ENCODE data around the gene SERTAD4. TPM values are rescaled to one million over a fixed set of nuclear protein-coding genes. Genes with fewer than 3 reads are reported as not detected.

SERTAD4 gene
- total RNA-seq, 2 donors from 2014 or later: 1.0 TPM; not detected in 1

DNA sequence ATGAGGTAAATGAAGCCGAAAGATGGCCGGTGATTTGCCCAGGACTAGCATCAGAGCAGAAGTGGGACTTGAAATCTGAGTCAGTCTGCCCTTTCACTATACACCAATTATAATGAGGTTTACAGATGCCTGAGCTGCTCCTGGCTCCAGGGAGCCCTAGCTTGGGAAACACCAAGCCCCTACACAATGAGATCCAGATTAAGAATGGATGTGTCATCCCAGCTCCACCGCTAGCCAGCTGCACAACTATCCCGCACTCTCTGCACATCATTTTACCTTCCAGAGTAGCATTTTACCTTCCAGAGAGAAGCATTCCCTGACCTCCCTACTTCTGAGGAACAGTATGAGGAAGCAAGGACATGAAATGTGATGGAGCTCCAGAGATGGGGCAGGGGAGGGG, 27.0 kb downstream of the SERTAD4 start:
- H3K27me3 ChIP-seq: no peaks in the 10 kb centered on the region
- no peaks in the 10 kb centered on the region for H3K9me3 ChIP-seq
- intact Hi-C loops (cut with DNase I): no loop called here
- ATAC-seq: no peak
- no peak for DNase-seq
- no peak for TF ChIP-seq POLR2A (IDR thresholded peaks at IDR 0.05)
- TF ChIP-seq, protein P1, sequence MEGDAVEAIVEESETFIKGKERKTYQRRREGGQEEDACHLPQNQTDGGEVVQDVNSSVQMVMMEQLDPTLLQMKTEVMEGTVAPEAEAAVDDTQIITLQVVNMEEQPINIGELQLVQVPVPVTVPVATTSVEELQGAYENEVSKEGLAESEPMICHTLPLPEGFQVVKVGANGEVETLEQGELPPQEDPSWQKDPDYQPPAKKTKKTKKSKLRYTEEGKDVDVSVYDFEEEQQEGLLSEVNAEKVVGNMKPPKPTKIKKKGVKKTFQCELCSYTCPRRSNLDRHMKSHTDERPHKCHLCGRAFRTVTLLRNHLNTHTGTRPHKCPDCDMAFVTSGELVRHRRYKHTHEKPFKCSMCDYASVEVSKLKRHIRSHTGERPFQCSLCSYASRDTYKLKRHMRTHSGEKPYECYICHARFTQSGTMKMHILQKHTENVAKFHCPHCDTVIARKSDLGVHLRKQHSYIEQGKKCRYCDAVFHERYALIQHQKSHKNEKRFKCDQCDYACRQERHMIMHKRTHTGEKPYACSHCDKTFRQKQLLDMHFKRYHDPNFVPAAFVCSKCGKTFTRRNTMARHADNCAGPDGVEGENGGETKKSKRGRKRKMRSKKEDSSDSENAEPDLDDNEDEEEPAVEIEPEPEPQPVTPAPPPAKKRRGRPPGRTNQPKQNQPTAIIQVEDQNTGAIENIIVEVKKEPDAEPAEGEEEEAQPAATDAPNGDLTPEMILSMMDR (IDR thresholded peaks at IDR 0.05): no peak
- no peak overlapping the region for H3K4me3 ChIP-seq
- peaks cover 4% of the 10 kb centered on the region for H3K4me1 ChIP-seq
- H3K27ac ChIP-seq: no peak overlapping the region
- no peaks in the 10 kb centered on the region for H3K36me3 ChIP-seq (replicated peaks in 1 of 2; ENCODE audit: insufficient read depth in 1 of 2, low read depth in 2 of 2)
- WGBS, 2 donors: 66 to 70% methylated on average over 4 of the region's 4 CpGs

GRCh38 chr1:210260096-210260495, 27.5 kb downstream of the SERTAD4 start:
- H3K36me3 ChIP-seq (replicated peaks in 1 of 2; ENCODE audit: insufficient read depth in 1 of 2, low read depth in 2 of 2): no peaks in the 10 kb centered on the region
- no peaks in the 10 kb centered on the region for H3K27me3 ChIP-seq
- no peak overlapping the region for H3K4me3 ChIP-seq
- no peak for DNase-seq
- TF ChIP-seq, protein P1 (IDR thresholded peaks at IDR 0.05): no peak
- ATAC-seq: no peak
- H3K4me1 ChIP-seq: peaks cover 4% of the 10 kb centered on the region
- H3K27ac ChIP-seq: no peak overlapping the region
- intact Hi-C loops (cut with DNase I): no loop called here
- H3K9me3 ChIP-seq: no peaks in the 10 kb centered on the region
- WGBS, 2 donors: 60 to 76% methylated on average over 4 of the region's 4 CpGs

DNA sequence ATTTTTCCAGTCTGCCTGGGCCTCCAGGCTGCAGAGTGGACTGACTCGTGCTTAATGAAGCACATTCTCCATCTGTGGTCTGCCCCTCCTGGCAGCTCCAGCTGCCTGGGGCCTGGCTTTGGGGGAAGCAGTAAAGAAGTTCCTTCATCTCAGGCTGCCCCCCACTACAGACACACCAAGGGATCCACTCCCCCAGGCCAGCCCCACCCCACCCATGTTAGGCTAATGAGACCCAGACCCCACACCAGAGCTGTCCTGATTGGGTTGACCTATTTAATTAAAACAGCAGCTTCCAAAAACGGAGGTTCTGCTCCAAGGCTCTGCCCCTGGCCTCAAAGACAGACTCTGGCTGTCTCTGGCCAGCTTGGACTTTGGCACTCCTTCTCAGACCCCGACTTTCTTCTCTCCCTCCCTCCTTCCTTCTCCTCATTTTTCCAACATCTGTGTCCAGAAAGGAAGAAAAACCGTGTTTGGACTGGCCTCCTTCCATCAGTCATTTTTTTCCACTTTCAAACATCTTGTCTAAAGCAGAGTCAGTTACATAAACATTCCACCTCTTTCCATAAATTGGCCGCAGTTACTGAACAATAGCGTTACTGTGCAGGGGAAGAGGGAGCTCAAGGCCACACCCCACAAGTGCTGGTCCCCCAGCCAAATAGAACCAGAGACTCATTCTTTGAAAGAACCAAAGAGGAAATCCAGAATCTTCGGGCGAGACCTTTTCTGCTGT, 29.7 kb downstream of the SERTAD4 start:
- H3K4me3 ChIP-seq: no peak overlapping the region
- no peak for ATAC-seq
- peaks cover 10% of the 10 kb centered on the region for H3K4me1 ChIP-seq
- intact Hi-C loops (cut with DNase I): no loop called here
- H3K27ac ChIP-seq: no peak overlapping the region
- H3K27me3 ChIP-seq: no peaks in the 10 kb centered on the region
- no peak for DNase-seq
- no peaks in the 10 kb centered on the region for H3K9me3 ChIP-seq
- WGBS, 2 donors: 20 to 21% methylated on average over 8 of the region's 8 CpGs
- no peaks in the 10 kb centered on the region for H3K36me3 ChIP-seq (replicated peaks in 1 of 2; ENCODE audit: insufficient read depth in 1 of 2, low read depth in 2 of 2)
- TF ChIP-seq, protein P1 (IDR thresholded peaks at IDR 0.05): no peak
- no peak for TF ChIP-seq POLR2A (IDR thresholded peaks at IDR 0.05)

DNA sequence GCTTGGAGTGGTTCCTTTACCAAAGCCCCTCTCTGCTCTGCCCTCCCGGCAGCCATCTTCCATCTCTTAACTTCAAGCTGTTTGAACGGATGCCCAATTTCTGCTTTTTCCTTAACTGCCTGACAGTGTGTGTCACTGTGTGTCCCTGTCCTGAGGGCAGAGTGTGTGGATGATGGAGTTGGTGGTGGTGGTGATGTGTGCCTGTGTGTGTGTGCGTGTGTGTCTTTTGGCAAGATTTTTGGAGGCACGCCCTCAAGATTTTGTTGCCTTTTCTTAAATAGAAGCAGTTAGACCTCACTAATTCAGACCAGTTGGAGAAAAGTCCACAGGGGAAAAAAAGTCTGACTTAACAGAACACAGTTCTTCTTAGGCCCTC, 30.3 kb downstream of the SERTAD4 start:
- Histone ChIP-seq H3K4me1 (peaks cover 10% of the 10 kb centered on the region), H3K36me3 (replicated peaks in 1 of 2; ENCODE audit: insufficient read depth in 1 of 2, low read depth in 2 of 2) (no peaks in the 10 kb centered on the region), H3K27me3 (no peaks in the 10 kb centered on the region), H3K4me3 (no peak overlapping the region), H3K9me3 (no peaks in the 10 kb centered on the region), H3K27ac (no peak overlapping the region)
- 72 to 81% methylated on average over 4 of the region's 4 CpGs for WGBS, 2 donors
- DNase-seq (no peak), ATAC-seq (no peak)
- intact Hi-C loops (cut with DNase I): no loop called here
- no peak for TF ChIP-seq POLR2A (IDR thresholded peaks at IDR 0.05)
- TF ChIP-seq, protein P1 (IDR thresholded peaks at IDR 0.05): no peak

DNA sequence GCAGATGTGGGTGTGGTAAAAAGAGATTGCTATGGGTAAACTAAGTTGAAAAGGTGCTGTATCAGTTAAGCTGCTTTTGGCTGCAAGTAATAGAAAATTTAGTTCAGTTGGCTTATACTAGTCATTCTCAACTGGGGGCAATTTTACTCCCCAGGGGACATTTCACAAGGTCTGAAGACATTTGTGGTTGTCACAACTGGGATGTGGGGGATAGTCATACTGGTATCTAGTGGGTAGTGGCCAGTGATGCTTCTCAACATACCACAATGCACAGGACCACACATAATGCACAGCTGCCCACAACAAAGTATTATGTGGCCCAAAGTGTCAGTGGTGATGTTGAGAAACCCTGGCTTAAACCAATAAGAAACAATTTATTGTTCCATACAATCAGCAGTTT, 31.4 kb downstream of the SERTAD4 start:
- intact Hi-C loops (cut with DNase I): no loop called here
- no peak for DNase-seq

More for the DNA sequence above, 31.4 kb downstream of the SERTAD4 start:
- Histone ChIP-seq H3K27ac (no peak overlapping the region), H3K36me3 (replicated peaks in 1 of 2; ENCODE audit: insufficient read depth in 1 of 2, low read depth in 2 of 2) (no peaks in the 10 kb centered on the region), H3K27me3 (no peaks in the 10 kb centered on the region), H3K4me3 (no peak overlapping the region), H3K4me1 (peaks cover 10% of the 10 kb centered on the region), H3K9me3 (no peaks in the 10 kb centered on the region)
- ATAC-seq: no peak
- TF ChIP-seq, protein P1 (IDR thresholded peaks at IDR 0.05): no peak
- TF ChIP-seq POLR2A (IDR thresholded peaks at IDR 0.05): no peak
